ENCODE results near the gene ZNF117.

Gene ZNF117

GRCh38 chr7:64997927-64998391, 7.1 kb upstream of the ZNF117 start:
- no peak overlapping the region for H3K4me3 ChIP-seq (ENCODE audit: control insufficient read depth, low read depth, low read length)
- no peak for TF ChIP-seq CTCF (conservative IDR thresholded peaks at IDR 0.05; ENCODE audit: control insufficient read depth, insufficient read depth, low read depth, low read length)
- DNase-seq (ENCODE audit: low read depth), result peak; percentile 81

- TF ChIP-seq CTCF (conservative IDR thresholded peaks at IDR 0.05; ENCODE audit: control insufficient read depth, insufficient read depth, low read depth, low read length), result no peak
- H3K4me3 ChIP-seq (ENCODE audit: control insufficient read depth, low read depth, low read length), result no peak overlapping the region
- no peak for DNase-seq (ENCODE audit: low read depth)
Observed at GRCh38 chr7:64997164-64997908, 6.5 kb upstream of the ZNF117 start.

- DNase-seq (ENCODE audit: low read depth), result no peak
- no peak for TF ChIP-seq CTCF (conservative IDR thresholded peaks at IDR 0.05; ENCODE audit: control insufficient read depth, insufficient read depth, low read depth, low read length)
- no peak overlapping the region for H3K4me3 ChIP-seq (ENCODE audit: control insufficient read depth, low read depth, low read length)
Observed at GRCh38 chr7:64996305-64996704, 5.5 kb upstream of the ZNF117 start.

GRCh38 chr7:64993901-64994300, 3.1 kb upstream of the ZNF117 start:
- DNase-seq (ENCODE audit: low read depth), result no peak
- H3K4me3 ChIP-seq (ENCODE audit: control insufficient read depth, low read depth, low read length), result no peak overlapping the region
- TF ChIP-seq CTCF (conservative IDR thresholded peaks at IDR 0.05; ENCODE audit: control insufficient read depth, insufficient read depth, low read depth, low read length), result no peak

- no peak for TF ChIP-seq CTCF (conservative IDR thresholded peaks at IDR 0.05; ENCODE audit: control insufficient read depth, insufficient read depth, low read depth, low read length)
- peak; percentile 20 for DNase-seq (ENCODE audit: low read depth)
- H3K4me3 ChIP-seq (ENCODE audit: control insufficient read depth, low read depth, low read length), result no peak overlapping the region
Observed at GRCh38 chr7:64992971-64993370, 2.1 kb upstream of the ZNF117 start.

- no peak overlapping the region for H3K4me3 ChIP-seq (ENCODE audit: control insufficient read depth, low read depth, low read length)
- no peak for TF ChIP-seq CTCF (conservative IDR thresholded peaks at IDR 0.05; ENCODE audit: control insufficient read depth, insufficient read depth, low read depth, low read length)
- DNase-seq (ENCODE audit: low read depth), result no peak
Observed at GRCh38 chr7:64990216-64990615, 620 bp downstream of the ZNF117 start.
